Testis (tissue), 3 donors: ENCODE measurements around the gene SYF2. TPM values are rescaled to one million over a fixed set of nuclear protein-coding genes. Genes with fewer than 3 reads are reported as not detected.

Experiments used
- DNase-seq: peaks from one replicate; pipeline ENCODE4 v3.0.0-alpha.2; 2019
- H3K27ac ChIP-seq, 2 donors: fragments of 200-600 bp; sonication (generic); one replicate each; pipeline ENCODE4 v1.5.1; 2019
- H3K27me3 ChIP-seq: fragments of 200-600 bp; sonication (generic); one replicate; pipeline ENCODE4 v1.5.1; 2019
- H3K36me3 ChIP-seq: fragments of 200-600 bp; sonication (generic); one replicate; pipeline ENCODE4 v1.5.1; 2017; ENCODE audit warnings: low read depth; ENCODE audit errors: missing control alignments
- H3K4me1 ChIP-seq: fragments of 200-600 bp; sonication (generic); one replicate; pipeline ENCODE4 v1.5.1; 2019
- H3K4me3 ChIP-seq, 2 donors: fragments of 200-600 bp; sonication (generic); one replicate each; pipeline ENCODE4 v1.5.1; 2017 to 2019
- H3K9me3 ChIP-seq: fragments of 200-600 bp; sonication (generic); one replicate; pipeline ENCODE4 v1.5.1; 2017
- POLR2A ChIP-seq: fragments of 450-650 bp; IDR thresholded peaks from one replicate; pipeline ENCODE4 v1.6.1; 2017; ENCODE audit warnings: antibody characterized with exemption, mild to moderate bottlenecking, moderate library complexity
- WGBS, 2 donors: methylation state at CpG; one replicate each; pipeline ENCODE4 v1.1.5; 2018; 5-methylcytosine and 5-hydroxymethylcytosine counted together
- intact Hi-C: fragments of 100-400 bp; cut with DNase I; formaldehyde crosslinking; loops from one replicate; pipeline ENCODE4 v1.15.1; 2023; ENCODE audit warnings: low total_unique reads
- polyA plus RNA-seq: library from polyadenylated mRNA; stranded (reverse); fragments of 350-450 nt; fragmentation: Illumina TruSeq; extraction: RNeasy Lipid Tissue Mini Kit (QIAGEN cat#74804); gene quantifications from one replicate; pipeline ENCODE4 v1.2.3, GENCODE V29; 2014; ENCODE audit warnings: low read depth, low replicate concordance; ENCODE audit not compliant: insufficient read depth
- total RNA-seq, 2 donors: library from RNA; depleted of rRNA; stranded (reverse); fragments of >200 nt; gene quantifications; one replicate each; pipeline ENCODE4 v1.2.3, GENCODE V29; 2016
- TF ChIP-seq, protein P1 (sequence below), 3 experiments: fragments of 450-650 bp in 2 of 3; fragments of 200-600 bp in 1 of 3; sonication (generic) in 1 of 3; IDR thresholded peaks; one replicate each; pipeline ENCODE4 v1.5.1; 2016 to 2019; ENCODE audit warnings: antibody characterized with exemption in 3 of 3, mild to moderate bottlenecking in 2 of 3, moderate library complexity in 1 of 3

SYF2 gene
- total and polyA plus RNA-seq, 3 donors from 2014 or later, result 33.9 to 40.7 (median 38.2) TPM

DNA sequence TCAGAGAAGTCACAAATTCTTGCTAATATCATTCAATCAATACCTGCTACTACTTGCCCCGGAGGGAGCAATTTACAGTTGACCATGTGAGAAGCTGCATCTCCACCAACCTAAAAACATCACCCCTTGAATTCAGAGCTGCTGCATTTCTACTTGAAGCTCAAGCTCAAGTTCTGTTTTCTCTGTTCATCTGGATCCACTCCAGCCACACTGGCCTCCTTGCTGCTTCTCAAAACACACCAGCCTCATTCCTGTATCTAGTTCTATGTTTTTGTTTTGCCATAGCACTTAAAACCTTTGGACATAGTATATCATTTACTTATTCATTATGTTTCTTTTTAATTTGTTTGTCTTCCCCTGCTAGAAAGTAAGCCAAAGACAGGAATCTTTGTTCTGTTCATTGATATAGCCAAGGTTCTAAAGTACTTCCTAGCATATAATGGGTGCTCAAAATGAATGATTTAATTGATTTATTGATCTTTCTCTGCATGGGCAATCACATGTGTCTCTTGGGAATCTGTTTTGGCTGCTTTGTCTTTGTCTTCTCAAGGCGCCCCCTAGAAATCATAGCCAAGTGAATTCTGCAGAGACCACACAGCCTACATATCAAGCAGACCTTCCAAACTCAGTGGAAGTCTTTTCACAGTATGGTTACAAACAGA, 23.6 kb downstream of the SYF2 start:
- no peak for DNase-seq
- H3K27ac ChIP-seq, result no peak overlapping the region
- H3K4me1 ChIP-seq, result no peaks in the 10 kb centered on the region
- no peaks in the 10 kb centered on the region for H3K36me3 ChIP-seq
- no peaks in the 10 kb centered on the region for H3K27me3 ChIP-seq
- 67 to 84% methylated on average over 2 of the region's 2 CpGs for WGBS, 2 donors
- intact Hi-C loops, result loop anchor here (10.0 kb wide), 1 partner anchor 364 kb away; no protein-coding TSS in a partner anchor
- TF ChIP-seq, protein P1, sequence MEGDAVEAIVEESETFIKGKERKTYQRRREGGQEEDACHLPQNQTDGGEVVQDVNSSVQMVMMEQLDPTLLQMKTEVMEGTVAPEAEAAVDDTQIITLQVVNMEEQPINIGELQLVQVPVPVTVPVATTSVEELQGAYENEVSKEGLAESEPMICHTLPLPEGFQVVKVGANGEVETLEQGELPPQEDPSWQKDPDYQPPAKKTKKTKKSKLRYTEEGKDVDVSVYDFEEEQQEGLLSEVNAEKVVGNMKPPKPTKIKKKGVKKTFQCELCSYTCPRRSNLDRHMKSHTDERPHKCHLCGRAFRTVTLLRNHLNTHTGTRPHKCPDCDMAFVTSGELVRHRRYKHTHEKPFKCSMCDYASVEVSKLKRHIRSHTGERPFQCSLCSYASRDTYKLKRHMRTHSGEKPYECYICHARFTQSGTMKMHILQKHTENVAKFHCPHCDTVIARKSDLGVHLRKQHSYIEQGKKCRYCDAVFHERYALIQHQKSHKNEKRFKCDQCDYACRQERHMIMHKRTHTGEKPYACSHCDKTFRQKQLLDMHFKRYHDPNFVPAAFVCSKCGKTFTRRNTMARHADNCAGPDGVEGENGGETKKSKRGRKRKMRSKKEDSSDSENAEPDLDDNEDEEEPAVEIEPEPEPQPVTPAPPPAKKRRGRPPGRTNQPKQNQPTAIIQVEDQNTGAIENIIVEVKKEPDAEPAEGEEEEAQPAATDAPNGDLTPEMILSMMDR (IDR thresholded peaks at IDR 0.05), result no peak
- no peak for TF ChIP-seq POLR2A
- no peaks in the 10 kb centered on the region for H3K9me3 ChIP-seq
- no peak overlapping the region for H3K4me3 ChIP-seq

DNA sequence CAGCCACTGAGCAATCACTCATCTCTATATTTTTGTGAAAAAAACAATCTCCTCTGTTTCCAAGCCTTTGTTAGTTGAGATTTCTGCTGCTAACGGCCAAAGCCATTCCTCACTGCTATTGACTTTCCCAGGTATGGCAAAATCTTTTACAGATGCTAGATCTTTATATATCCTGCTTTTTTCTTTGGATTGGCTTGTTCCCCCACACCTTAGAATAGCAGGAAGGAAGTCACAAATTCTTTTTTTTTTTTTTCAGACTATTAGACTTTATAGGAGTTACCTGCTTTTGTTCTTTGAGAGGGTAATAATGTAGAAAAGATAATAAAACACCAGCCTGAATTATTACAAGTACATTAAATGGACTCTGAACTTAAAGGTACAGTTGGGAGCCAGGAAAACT, 24.2 kb downstream of the SYF2 start:
- no peaks in the 10 kb centered on the region for H3K36me3 ChIP-seq
- no peaks in the 10 kb centered on the region for H3K27me3 ChIP-seq
- WGBS, 2 donors, result 83 to 85% methylated on average over 1 of the region's 1 CpG
- no peak overlapping the region for H3K27ac ChIP-seq
- intact Hi-C loops, result loop anchor here (10.0 kb wide), 1 partner anchor 363 kb away; no protein-coding TSS in a partner anchor
- H3K4me3 ChIP-seq, result no peak overlapping the region
- no peak for DNase-seq
- TF ChIP-seq, protein P1 (IDR thresholded peaks at IDR 0.05), result no peak
- no peak for TF ChIP-seq POLR2A
- no peaks in the 10 kb centered on the region for H3K4me1 ChIP-seq
- H3K9me3 ChIP-seq, result no peaks in the 10 kb centered on the region

DNA sequence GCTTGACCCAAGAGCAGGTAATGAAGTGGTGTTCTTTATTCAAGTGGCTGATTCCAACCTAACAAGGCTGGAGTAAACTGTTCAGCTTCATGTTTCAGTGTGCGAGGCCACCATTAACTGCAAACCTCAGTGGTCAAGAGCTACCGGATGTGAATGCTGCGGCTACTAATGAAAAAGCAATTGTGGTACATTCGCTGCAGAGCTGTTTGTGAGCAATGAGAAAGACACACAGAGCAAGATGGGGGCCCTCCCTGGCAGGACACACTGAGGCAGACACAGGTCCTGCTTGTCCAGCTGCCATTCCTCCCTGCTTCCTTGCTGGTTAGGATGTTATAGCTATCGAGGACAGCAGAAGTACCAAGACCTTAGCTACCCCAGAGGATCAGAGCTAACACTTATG, 26.1 kb downstream of the SYF2 start:
- Histone ChIP-seq H3K4me1 (no peaks in the 10 kb centered on the region), H3K27ac (no peak overlapping the region), H3K9me3 (no peaks in the 10 kb centered on the region), H3K4me3 (no peak overlapping the region), H3K36me3 (no peaks in the 10 kb centered on the region), H3K27me3 (no peaks in the 10 kb centered on the region)
- 87 to 93% methylated on average over 5 of the region's 5 CpGs for WGBS, 2 donors
- intact Hi-C loops, result loop anchor here (10.0 kb wide), 1 partner anchor 361 kb away; no protein-coding TSS in a partner anchor
- TF ChIP-seq, protein P1 (IDR thresholded peaks at IDR 0.05), result no peak
- no peak for TF ChIP-seq POLR2A
- DNase-seq, result no peak

DNA sequence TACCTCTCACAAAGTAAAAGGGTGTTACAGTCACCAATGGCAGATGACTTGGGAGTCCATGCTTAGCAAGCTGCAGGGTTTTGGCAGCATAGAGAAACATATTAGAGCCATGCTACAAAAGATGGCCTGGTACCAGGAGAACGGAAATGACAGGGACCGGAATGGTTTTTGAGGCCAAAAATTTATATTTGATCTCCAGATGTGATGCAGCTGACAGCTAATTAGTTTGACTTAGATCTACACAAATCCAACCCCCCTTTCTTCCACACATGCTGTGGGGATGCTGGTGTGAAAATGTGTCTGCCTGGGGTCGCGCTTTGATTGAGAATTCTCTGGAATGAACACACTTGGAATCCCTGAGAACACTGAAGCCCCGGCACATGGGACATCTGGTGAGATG, 26.5 kb downstream of the SYF2 start:
- Histone ChIP-seq H3K9me3 (no peaks in the 10 kb centered on the region), H3K27me3 (no peaks in the 10 kb centered on the region), H3K36me3 (no peaks in the 10 kb centered on the region), H3K27ac (no peak overlapping the region), H3K4me1 (no peaks in the 10 kb centered on the region), H3K4me3 (no peak overlapping the region)
- 90 to 91% methylated on average over 5 of the region's 5 CpGs for WGBS, 2 donors
- no peak for TF ChIP-seq POLR2A
- TF ChIP-seq, protein P1 (IDR thresholded peaks at IDR 0.05), result no peak
- intact Hi-C loops, result loop anchor here (10.0 kb wide), 1 partner anchor 361 kb away; no protein-coding TSS in a partner anchor
- no peak for DNase-seq
